IMR-90 (cell line): Measurements from ENCODE around the gene ALX4. TPM values are rescaled to one million over a fixed set of nuclear protein-coding genes. Genes with fewer than 3 reads are reported as not detected.

ENCODE experiments used
- ATAC-seq: fragments of 200-7000 bp; cut with Tn5 transposase; 2 replicates; pipeline ENCODE4 v1.9.1; 2020; ENCODE audit warnings: low read depth, mild to moderate bottlenecking, moderate library complexity
- BruUV-seq: library from RNA; stranded (reverse); fragments of 400-500 nt; replicated peaks from 2 replicates; lab custom pipeline; 2021; lab: Mats Ljungman, UMichigan
- CTCF ChIA-PET: fragments of 300-600 bp; formaldehyde crosslinking; extraction: SDS; loops from one replicate; lab custom pipeline; 2021; ENCODE audit warnings: antibody characterized with exemption; lab: Yijun Ruan, JAX
- POLR2A ChIA-PET: fragments of 300-600 bp; sonication (Branson Sonifier 250); formaldehyde crosslinking; loops from one replicate; lab custom pipeline; 2022; ENCODE audit warnings: antibody characterized with exemption; ENCODE audit not compliant: unreplicated experiment; lab: Charles Lee
- DNase-seq: peaks from one replicate; pipeline ENCODE4 v3.0.0; 2013
- H2AFZ ChIP-seq: replicated peaks from 2 replicates; pipeline ENCODE3; 2013; ENCODE audit warnings: low read length, mild to moderate bottlenecking; ENCODE audit not compliant: poor library complexity
- H2AK5ac ChIP-seq: 2 replicates; pipeline ENCODE4 v1.6.1; 2013; ENCODE audit warnings: low read depth, low read length, inconsistent platforms
- H2AK9ac ChIP-seq: replicated peaks from 2 replicates; pipeline ENCODE3; 2013; ENCODE audit warnings: mild to moderate bottlenecking, low read depth, low read length, moderate library complexity; ENCODE audit not compliant: poor library complexity
- H2BK120ac ChIP-seq: 2 replicates; pipeline ENCODE4 v1.6.1; 2013; ENCODE audit warnings: low read depth, low read length, inconsistent platforms
- H2BK15ac ChIP-seq: 3 replicates; pipeline ENCODE4 v1.6.1; 2013; ENCODE audit warnings: low read depth, low read length, inconsistent platforms
- H2BK20ac ChIP-seq: 2 replicates; pipeline ENCODE4 v1.6.1; 2013; ENCODE audit warnings: low read depth, mild to moderate bottlenecking, inconsistent platforms, low read length, moderate library complexity
- H2BK5ac ChIP-seq: 2 replicates; pipeline ENCODE4 v1.6.1; 2013; ENCODE audit warnings: mild to moderate bottlenecking, low read depth, low read length, inconsistent platforms; ENCODE audit not compliant: poor library complexity, severe bottlenecking
- H3K14ac ChIP-seq: replicated peaks from 2 replicates; pipeline ENCODE4 v1.6.1; 2013; ENCODE audit warnings: low read depth, low read length, inconsistent platforms
- H3K18ac ChIP-seq: 2 replicates; pipeline ENCODE4 v1.6.1; 2013; ENCODE audit warnings: low read depth, low read length, control low read depth
- H3K23ac ChIP-seq: 2 replicates; pipeline ENCODE4 v1.6.1; 2013; ENCODE audit warnings: low read depth, low read length, inconsistent platforms
- H3K27ac ChIP-seq: 2 replicates; pipeline ENCODE4 v1.5.1; 2013; ENCODE audit warnings: mild to moderate bottlenecking, control low read depth, low read length; ENCODE audit not compliant: insufficient read depth
- H3K27me3 ChIP-seq: 2 replicates; pipeline ENCODE4 v1.6.1; 2013; ENCODE audit warnings: low read length; ENCODE audit not compliant: control insufficient read depth, insufficient read depth
- H3K36me3 ChIP-seq: 2 replicates; pipeline ENCODE4 v1.6.1; 2013; ENCODE audit warnings: low read length, mixed read lengths; ENCODE audit not compliant: control insufficient read depth, insufficient read depth
- H3K4ac ChIP-seq: 2 replicates; pipeline ENCODE4 v1.6.1; 2013; ENCODE audit warnings: low read depth, low read length, inconsistent platforms
- H3K4me1 ChIP-seq: 2 replicates; pipeline ENCODE4 v1.6.1; 2013; ENCODE audit warnings: low read length, mixed read lengths; ENCODE audit not compliant: control insufficient read depth, insufficient read depth
- H3K4me2 ChIP-seq: 2 replicates; pipeline ENCODE4 v1.6.1; 2013; ENCODE audit warnings: low read depth, mild to moderate bottlenecking, control low read depth, low read length, moderate library complexity
- H3K4me3 ChIP-seq: 2 replicates; pipeline ENCODE4 v1.5.1; 2013; ENCODE audit warnings: low read depth, mild to moderate bottlenecking, control low read depth, low read length, moderate library complexity; ENCODE audit not compliant: insufficient read depth
- H3K56ac ChIP-seq: 2 replicates; pipeline ENCODE4 v1.6.1; 2013; ENCODE audit warnings: low read length, inconsistent platforms; ENCODE audit not compliant: insufficient read depth; ENCODE audit errors: extremely low read depth
- H3K79me1 ChIP-seq, 2 experiments: 2 replicates each; pipeline ENCODE4 v1.6.1; 2013; ENCODE audit warnings: low read length in 2 of 2, inconsistent platforms in 1 of 2, low read depth in 1 of 2
- H3K9ac ChIP-seq: 2 replicates; pipeline ENCODE4 v1.6.1; 2013; ENCODE audit warnings: low read depth, low read length, control low read depth
- H3K9me1 ChIP-seq: 2 replicates; pipeline ENCODE4 v1.6.1; 2013; ENCODE audit warnings: low read length, inconsistent platforms; ENCODE audit not compliant: insufficient read depth
- H3K9me3 ChIP-seq: 2 replicates; pipeline ENCODE4 v1.6.1; 2013; ENCODE audit warnings: low read length; ENCODE audit not compliant: control insufficient read depth, insufficient read depth
- H4K20me1 ChIP-seq: 2 replicates; pipeline ENCODE4 v1.6.1; 2013; ENCODE audit warnings: low read length, inconsistent platforms; ENCODE audit not compliant: insufficient read depth
- H4K5ac ChIP-seq: 2 replicates; pipeline ENCODE4 v1.6.1; 2013; ENCODE audit warnings: mild to moderate bottlenecking, low read depth, low read length, control low read depth
- H4K8ac ChIP-seq, 2 experiments: 2 replicates each; pipeline ENCODE4 v1.6.1; 2013; ENCODE audit warnings: low read depth in 2 of 2, low read length in 2 of 2, control low read depth in 1 of 2, inconsistent platforms in 1 of 2
- H4K91ac ChIP-seq: 2 replicates; pipeline ENCODE4 v1.6.1; 2013; ENCODE audit warnings: low read depth, low read length, inconsistent platforms; ENCODE audit not compliant: insufficient read depth
- BHLHE40 ChIP-seq: fragments of 150-350 bp; IDR thresholded peaks from 2 replicates; pipeline ENCODE4 v1.6.1; 2016; ENCODE audit warnings: mild to moderate bottlenecking, low read depth, low read length
- CEBPB ChIP-seq: IDR thresholded peaks from 2 replicates; pipeline ENCODE4 v1.6.1; 2012; ENCODE audit warnings: low read depth, low read length, improper control_type of control experiment
- CHD1 ChIP-seq: IDR thresholded peaks from 2 replicates; pipeline ENCODE4 v1.6.1; 2012; ENCODE audit warnings: low read depth, low read length, improper control_type of control experiment
- FOS ChIP-seq: fragments of 150-350 bp; IDR thresholded peaks from 2 replicates; pipeline ENCODE4 v1.6.1; 2016; ENCODE audit warnings: low read depth, low read length
- MAFK ChIP-seq: IDR thresholded peaks from 2 replicates; pipeline ENCODE4 v1.6.1; 2012; ENCODE audit warnings: low read depth, low read length, improper control_type of control experiment
- MAZ ChIP-seq: IDR thresholded peaks from 2 replicates; pipeline ENCODE4 v1.6.1; 2012; ENCODE audit warnings: low read depth, mild to moderate bottlenecking, low read length, improper control_type of control experiment, moderate library complexity, borderline replicate concordance
- MXI1 ChIP-seq: IDR thresholded peaks from 2 replicates; pipeline ENCODE4 v1.6.1; 2012; ENCODE audit warnings: low read depth, mild to moderate bottlenecking, low read length, moderate library complexity, borderline replicate concordance
- NFE2L2 ChIP-seq: fragments of 150-350 bp; IDR thresholded peaks from 2 replicates; pipeline ENCODE4 v1.6.1; 2016; ENCODE audit warnings: low read depth, mild to moderate bottlenecking, low read length
- POLR2A ChIP-seq: IDR thresholded peaks from 2 replicates; pipeline ENCODE4 v1.6.1; 2012; ENCODE audit warnings: mild to moderate bottlenecking, low read depth, low read length
- RAD21 ChIP-seq: IDR thresholded peaks from 2 replicates; pipeline ENCODE4 v1.6.1; 2012; ENCODE audit warnings: low read length, improper control_type of control experiment
- RCOR1 ChIP-seq: IDR thresholded peaks from 2 replicates; pipeline ENCODE4 v1.6.1; 2012; ENCODE audit warnings: mild to moderate bottlenecking, low read length, improper control_type of control experiment; ENCODE audit not compliant: insufficient replicate concordance
- RFX5 ChIP-seq: IDR thresholded peaks from 2 replicates; pipeline ENCODE4 v1.8.0; 2012; ENCODE audit warnings: low read depth, mild to moderate bottlenecking, low read length, moderate library complexity
- SMC3 ChIP-seq: fragments of 150-350 bp; IDR thresholded peaks from 2 replicates; pipeline ENCODE4 v1.6.1; 2016; ENCODE audit warnings: low read depth, mild to moderate bottlenecking, antibody characterized with exemption, low read length, moderate library complexity
- WGBS, 2 experiments: methylation state at CpG; one replicate each; pipeline versions ENCODE4 v1.1.5 to v1.1.7; 2013; ENCODE audit warnings: missing lambda C conversion rate in 2 of 2; ENCODE audit not compliant: insufficient read length in 1 of 2; ENCODE audit errors: extremely low coverage in 2 of 2; 5-methylcytosine and 5-hydroxymethylcytosine counted together
- dilution Hi-C: fragments of 300-500 bp; cut with HindIII; formaldehyde crosslinking; loops from one replicate; pipeline ENCODE4 v1.14.3; 2018; ENCODE audit warnings: low sequenced_read_pairs; ENCODE audit not compliant: unreplicated experiment
- in situ Hi-C: fragments of 300-500 bp; cut with MboI; formaldehyde crosslinking; loops from 3 replicates; pipeline ENCODE4 v1.14.3; 2019; ENCODE audit warnings: low sequenced_read_pairs, inconsistent platforms, mixed read lengths
- intact Hi-C: fragments of 100-400 bp; cut with micrococcal nuclease; formaldehyde crosslinking; loops from 2 replicates; pipeline ENCODE4 v1.10.0; 2022
- polyA plus RNA-seq, 3 experiments: library from polyadenylated mRNA; depleted of rRNA; stranded (reverse); fragments of >200 nt; gene quantifications; 2 replicates each; pipeline ENCODE4 v1.2.3, GENCODE V29; 2012; ENCODE audit warnings: low replicate concordance in 1 of 3
- total RNA-seq: library from RNA; depleted of rRNA; stranded (reverse); fragments of >200 nt; gene quantifications from 2 replicates; pipeline ENCODE4 v1.2.3, GENCODE V29; 2012
- TF ChIP-seq, protein P1 (sequence below): fragments of 150-350 bp; IDR thresholded peaks from 2 replicates; pipeline ENCODE4 v1.6.1; 2017; ENCODE audit warnings: mild to moderate bottlenecking, antibody characterized with exemption, low read length, low read depth
- TF ChIP-seq, protein P2 (sequence below): fragments of 150-350 bp; IDR thresholded peaks from 2 replicates; pipeline ENCODE4 v1.6.1; 2016; ENCODE audit warnings: low read depth, mild to moderate bottlenecking, low read length, moderate library complexity, borderline replicate concordance
- TF ChIP-seq, protein P3 (sequence below): conservative IDR thresholded peaks from 2 replicates; pipeline ENCODE4 v1.5.1; 2012; ENCODE audit warnings: mild to moderate bottlenecking, low read depth, low read length, improper control_type of control experiment

Gene ALX4
- total and polyA plus RNA-seq, 2 of the 4 experiments (the other 2 are of a cell fraction): not detected

DNA sequence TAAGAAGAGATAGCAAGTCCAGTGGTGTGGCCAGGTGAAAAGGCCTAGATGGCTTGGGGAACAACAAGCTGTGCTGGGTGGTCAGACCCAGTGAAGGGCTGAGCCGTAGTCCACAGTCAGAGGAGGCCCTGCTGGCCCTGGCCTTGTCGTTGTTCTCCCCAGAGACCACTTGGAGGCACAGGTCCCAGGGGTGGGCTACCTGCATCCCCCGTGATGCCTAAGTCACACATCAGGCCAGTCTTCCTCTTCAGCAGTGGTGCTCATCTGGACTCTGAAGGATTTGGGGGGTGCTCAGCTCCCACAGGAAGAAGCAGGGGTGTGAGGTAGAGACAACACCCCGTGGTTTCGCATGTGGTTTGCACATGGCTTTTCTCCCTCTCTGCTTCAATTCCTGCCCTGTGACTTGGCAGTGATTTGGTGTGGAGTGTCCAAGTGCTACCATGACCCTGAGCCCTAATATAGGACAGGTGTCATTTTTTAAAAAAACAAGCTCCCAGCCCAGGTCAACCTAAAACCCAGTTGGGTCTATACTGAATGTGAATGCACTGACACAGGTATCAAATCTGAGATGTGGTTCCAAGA is 51.0 kb downstream of the ALX4 start:
- POLR2A ChIA-PET: no interaction called here
- Histone ChIP-seq H3K14ac (no peak overlapping the region), H3K27me3 (peaks cover 2% of the 10 kb centered on the region; the same call in 1 of the 2 replicates), H2BK20ac (no peak overlapping the region), H3K36me3 (no peaks in the 10 kb centered on the region), H3K9ac (no peak overlapping the region), H3K79me1 (no peaks in the 10 kb centered on the region), H2BK120ac (no peak overlapping the region), H4K20me1 (no peaks in the 10 kb centered on the region), H3K18ac (no peak overlapping the region), H3K4ac (no peak overlapping the region), H4K8ac (no peak overlapping the region), H2AK9ac (no peak overlapping the region), H4K5ac (no peak overlapping the region), H3K27ac (no peak overlapping the region), H4K91ac (no peak overlapping the region), H3K56ac (no peak overlapping the region), H2AFZ (no peak overlapping the region), H3K9me1 (0 out of 2 replicates have a peak, but pooled peaks cover 3% of the 10 kb centered on the region), H3K4me1 (no peaks in the 10 kb centered on the region; the same call in 1 of the 2 replicates), H3K4me2 (no peak overlapping the region), H3K4me3 (no peak overlapping the region), H3K23ac (no peak overlapping the region), H2BK15ac (no peak overlapping the region), H3K9me3 (no peaks in the 10 kb centered on the region; the same call in 1 of the 2 replicates), H2AK5ac (no peak overlapping the region), H2BK5ac (no peak overlapping the region)
- intact Hi-C loops: loop anchor here (10.0 kb wide), 1 partner anchor 124 kb away; no protein-coding TSS in a partner anchor
- TF ChIP-seq RAD21 (no peak), POLR2A (no peak), CEBPB (no peak), MAFK (no peak), NFE2L2 (no peak), MAZ (no peak), FOS (no peak), SMC3 (no peak), RCOR1 (no peak), BHLHE40 (no peak), CHD1 (no peak), MXI1 (no peak), RFX5 (no peak)
- TF ChIP-seq, protein P1, sequence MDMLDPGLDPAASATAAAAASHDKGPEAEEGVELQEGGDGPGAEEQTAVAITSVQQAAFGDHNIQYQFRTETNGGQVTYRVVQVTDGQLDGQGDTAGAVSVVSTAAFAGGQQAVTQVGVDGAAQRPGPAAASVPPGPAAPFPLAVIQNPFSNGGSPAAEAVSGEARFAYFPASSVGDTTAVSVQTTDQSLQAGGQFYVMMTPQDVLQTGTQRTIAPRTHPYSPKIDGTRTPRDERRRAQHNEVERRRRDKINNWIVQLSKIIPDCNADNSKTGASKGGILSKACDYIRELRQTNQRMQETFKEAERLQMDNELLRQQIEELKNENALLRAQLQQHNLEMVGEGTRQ: no peak
- TF ChIP-seq, protein P2, sequence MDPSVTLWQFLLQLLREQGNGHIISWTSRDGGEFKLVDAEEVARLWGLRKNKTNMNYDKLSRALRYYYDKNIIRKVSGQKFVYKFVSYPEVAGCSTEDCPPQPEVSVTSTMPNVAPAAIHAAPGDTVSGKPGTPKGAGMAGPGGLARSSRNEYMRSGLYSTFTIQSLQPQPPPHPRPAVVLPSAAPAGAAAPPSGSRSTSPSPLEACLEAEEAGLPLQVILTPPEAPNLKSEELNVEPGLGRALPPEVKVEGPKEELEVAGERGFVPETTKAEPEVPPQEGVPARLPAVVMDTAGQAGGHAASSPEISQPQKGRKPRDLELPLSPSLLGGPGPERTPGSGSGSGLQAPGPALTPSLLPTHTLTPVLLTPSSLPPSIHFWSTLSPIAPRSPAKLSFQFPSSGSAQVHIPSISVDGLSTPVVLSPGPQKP: no peak
- TF ChIP-seq, protein P3, sequence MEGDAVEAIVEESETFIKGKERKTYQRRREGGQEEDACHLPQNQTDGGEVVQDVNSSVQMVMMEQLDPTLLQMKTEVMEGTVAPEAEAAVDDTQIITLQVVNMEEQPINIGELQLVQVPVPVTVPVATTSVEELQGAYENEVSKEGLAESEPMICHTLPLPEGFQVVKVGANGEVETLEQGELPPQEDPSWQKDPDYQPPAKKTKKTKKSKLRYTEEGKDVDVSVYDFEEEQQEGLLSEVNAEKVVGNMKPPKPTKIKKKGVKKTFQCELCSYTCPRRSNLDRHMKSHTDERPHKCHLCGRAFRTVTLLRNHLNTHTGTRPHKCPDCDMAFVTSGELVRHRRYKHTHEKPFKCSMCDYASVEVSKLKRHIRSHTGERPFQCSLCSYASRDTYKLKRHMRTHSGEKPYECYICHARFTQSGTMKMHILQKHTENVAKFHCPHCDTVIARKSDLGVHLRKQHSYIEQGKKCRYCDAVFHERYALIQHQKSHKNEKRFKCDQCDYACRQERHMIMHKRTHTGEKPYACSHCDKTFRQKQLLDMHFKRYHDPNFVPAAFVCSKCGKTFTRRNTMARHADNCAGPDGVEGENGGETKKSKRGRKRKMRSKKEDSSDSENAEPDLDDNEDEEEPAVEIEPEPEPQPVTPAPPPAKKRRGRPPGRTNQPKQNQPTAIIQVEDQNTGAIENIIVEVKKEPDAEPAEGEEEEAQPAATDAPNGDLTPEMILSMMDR: no peak
- no TSS peak for BruUV-seq
- ATAC-seq (no peak), DNase-seq (no peak)
- 73% methylated on average over 2 of the region's 5 CpGs; no CpG with 5 or more reads in 1 of the 2 experiments for WGBS, 2 experiments
- CTCF ChIA-PET: no interaction called here
- dilution Hi-C loops: no loop called here
- in situ Hi-C loops: no loop called here
